Neuron (in vitro differentiated cells): Measurements from ENCODE around the gene PRDM7.

ENCODE experiments used
- H2AFZ ChIP-seq: one replicate; pipeline ENCODE4 v1.6.1; 2013; ENCODE audit warnings: low read depth, mild to moderate bottlenecking, inconsistent platforms, low read length, moderate library complexity
- H3K27me3 ChIP-seq: one replicate; pipeline ENCODE4 v1.6.1; 2013; ENCODE audit warnings: low read length; ENCODE audit not compliant: insufficient read depth
- H3K36me3 ChIP-seq: one replicate; pipeline ENCODE4 v1.6.1; 2013; ENCODE audit warnings: low read length; ENCODE audit not compliant: insufficient read depth
- H3K4me1 ChIP-seq: one replicate; pipeline ENCODE4 v1.6.1; 2013; ENCODE audit warnings: low read length; ENCODE audit not compliant: insufficient read depth
- H3K4me3 ChIP-seq: 2 replicates; pipeline ENCODE4 v1.5.1; 2013; ENCODE audit warnings: mild to moderate bottlenecking, low read length, moderate library complexity
- H3K9me3 ChIP-seq: one replicate; pipeline ENCODE4 v1.6.1; 2013; ENCODE audit warnings: low read length

Gene PRDM7

DNA sequence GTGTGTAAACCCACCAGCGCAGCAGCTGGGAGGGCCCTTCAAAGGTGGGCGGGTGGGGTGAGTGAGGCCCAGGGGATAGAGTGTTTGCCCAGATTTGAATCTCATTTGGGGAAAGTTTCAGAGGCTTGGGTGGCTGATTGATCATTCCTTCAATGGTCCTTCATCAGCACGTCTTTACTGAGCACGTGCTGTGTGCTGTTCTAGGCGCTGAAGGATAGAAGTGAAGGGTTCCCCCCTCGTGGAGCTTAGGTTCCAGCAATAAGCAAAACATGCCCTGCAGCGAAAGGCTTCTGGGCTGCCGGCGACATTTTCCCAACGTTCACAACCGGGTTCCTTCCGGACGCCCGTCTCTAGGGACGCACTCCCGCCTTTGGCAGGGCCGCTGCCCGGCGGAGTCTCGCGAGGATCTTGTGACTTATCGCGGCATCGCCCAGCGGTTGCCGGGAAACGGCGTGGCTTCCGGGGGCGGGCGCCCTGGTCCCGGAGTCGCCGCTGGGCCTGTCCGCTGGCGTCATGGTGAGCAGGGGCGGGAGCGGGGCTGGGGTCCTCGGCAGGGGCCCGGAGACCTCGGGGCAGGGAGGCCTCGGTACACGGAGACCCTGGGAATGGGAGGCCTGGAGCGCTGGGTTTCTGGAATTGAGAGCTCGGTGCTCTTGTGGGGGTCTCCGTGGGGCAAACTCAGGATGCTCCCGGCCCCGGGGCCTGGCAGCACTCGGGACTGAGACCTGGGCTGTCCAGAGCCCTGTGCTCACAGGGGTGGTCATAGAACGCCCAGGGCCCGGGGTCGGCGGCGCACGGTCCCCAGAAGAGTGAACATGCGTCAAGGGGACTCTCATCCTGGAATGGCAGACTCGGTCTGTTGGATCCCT lies 54.7 kb downstream of the PRDM7 start:
- peaks cover 24% of the 10 kb centered on the region for H3K4me1 ChIP-seq
- no peak overlapping the region for H2AFZ ChIP-seq
- no peak overlapping the region for H3K4me3 ChIP-seq
- H3K27me3 ChIP-seq, result peaks cover 18% of the 10 kb centered on the region
- no peaks in the 10 kb centered on the region for H3K9me3 ChIP-seq
- no peaks in the 10 kb centered on the region for H3K36me3 ChIP-seq

GRCh38 chr16:90020838-90021382 lies 56.2 kb downstream of the PRDM7 start:
- H3K9me3 ChIP-seq, result no peaks in the 10 kb centered on the region
- H3K4me3 ChIP-seq, result no peak overlapping the region
- H2AFZ ChIP-seq, result no peak overlapping the region
- H3K36me3 ChIP-seq, result no peaks in the 10 kb centered on the region
- H3K4me1 ChIP-seq, result peaks cover 24% of the 10 kb centered on the region
- H3K27me3 ChIP-seq, result peaks cover 27% of the 10 kb centered on the region

- Histone ChIP-seq H2AFZ (no peak overlapping the region), H3K4me3 (peak overlapping the region; percentile 4), H3K27me3 (peaks cover 30% of the 10 kb centered on the region)
Observed at GRCh38 chr16:90020260-90020837, 56.8 kb downstream of the PRDM7 start.

DNA sequence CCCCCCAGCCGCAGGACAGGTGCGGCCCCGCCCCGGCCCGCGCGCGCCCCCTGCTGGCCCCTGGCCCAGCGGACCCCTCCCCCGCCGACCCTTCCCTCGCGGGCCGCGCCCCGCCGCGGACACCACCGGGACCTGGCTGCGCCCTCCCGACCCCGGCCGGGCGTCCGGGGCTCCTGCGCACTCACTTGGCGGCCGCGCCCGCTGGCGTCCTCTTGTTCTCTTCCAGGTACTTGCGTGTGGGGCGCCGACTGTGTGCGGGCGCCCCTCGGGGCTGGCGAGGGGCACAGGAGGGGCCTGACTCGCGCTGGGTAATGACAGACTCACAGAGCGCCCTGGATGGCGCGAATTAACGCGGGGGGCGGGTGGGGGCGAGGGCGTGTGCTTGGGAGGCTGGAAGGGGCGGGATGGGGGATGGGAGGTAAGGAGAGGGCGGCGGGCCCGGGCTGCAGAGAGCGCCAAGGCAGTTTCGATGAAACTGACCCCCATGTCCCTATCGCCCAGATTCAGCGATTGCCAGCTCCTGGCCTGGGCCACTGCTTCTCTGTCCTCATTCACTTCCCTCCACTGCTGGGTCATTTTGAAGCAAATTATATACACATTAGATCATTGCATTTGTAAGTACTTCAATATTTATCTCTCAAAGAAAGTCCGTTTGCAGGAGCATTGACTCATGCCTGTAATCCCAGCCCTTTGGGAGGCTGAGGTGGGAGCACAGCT lies 57.4 kb downstream of the PRDM7 start:
- Histone ChIP-seq H2AFZ (no peak overlapping the region), H3K27me3 (peaks cover 30% of the 10 kb centered on the region), H3K4me3 (peak overlapping the region; percentile 26), H3K9me3 (no peaks in the 10 kb centered on the region), H3K4me1 (peaks cover 24% of the 10 kb centered on the region), H3K36me3 (no peaks in the 10 kb centered on the region)

More at GRCh38 chr16:90020260-90020837, 56.8 kb downstream of the PRDM7 start:
- Histone ChIP-seq H3K36me3 (no peaks in the 10 kb centered on the region), H3K9me3 (no peaks in the 10 kb centered on the region), H3K4me1 (peaks cover 24% of the 10 kb centered on the region)

DNA sequence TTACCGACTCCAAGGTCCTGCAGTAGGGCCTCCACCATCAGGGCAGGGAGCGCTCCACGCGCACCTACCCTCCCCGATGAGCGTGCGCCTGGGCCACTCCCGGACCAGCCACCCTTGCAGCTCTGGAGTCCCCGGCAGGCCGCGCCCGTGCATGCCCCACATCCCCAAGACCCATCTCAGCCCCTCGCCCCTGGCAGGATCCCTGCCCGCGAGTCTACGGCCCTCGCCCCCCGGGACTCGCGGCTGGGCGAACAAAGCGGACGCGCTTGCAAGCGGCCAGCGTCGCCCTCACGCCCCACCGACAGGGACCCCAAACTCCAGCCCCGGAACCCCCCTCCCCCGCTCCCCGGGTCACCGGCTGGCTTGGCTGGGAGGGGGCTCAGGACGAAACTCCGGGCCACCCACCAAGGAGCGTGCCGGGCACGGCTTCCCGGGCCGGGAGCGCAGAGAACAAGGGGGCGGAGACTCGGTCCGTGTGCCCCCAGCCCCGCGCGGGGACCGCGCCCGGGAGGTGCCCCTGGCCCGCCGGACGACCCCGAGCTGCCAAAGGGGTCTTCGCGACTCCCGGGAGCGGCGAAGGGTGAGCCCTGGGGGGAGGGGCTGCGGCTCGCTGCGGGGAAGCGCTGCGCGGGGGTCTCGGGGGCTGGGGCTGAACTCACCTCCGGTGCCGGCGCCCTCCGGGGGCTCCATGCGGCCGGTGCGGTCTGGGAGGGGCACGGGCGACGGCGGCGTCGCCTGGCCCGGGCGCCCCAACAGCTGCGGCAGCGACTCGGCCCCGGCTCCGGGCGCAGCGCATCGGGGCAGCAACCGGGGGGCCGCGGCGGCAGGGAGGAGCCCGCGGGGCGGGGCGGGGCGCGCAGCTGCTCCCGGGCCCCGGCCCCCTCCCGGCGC lies 58.2 kb downstream of the PRDM7 start, which contains the start of gene DBNDD1:
Gene DBNDD1, minus strand, starts transcription at position 805 of the 891 bp plus-strand sequence. Its CDS starts 115 bp downstream, at position 690.
- no peaks in the 10 kb centered on the region for H3K36me3 ChIP-seq
- no peaks in the 10 kb centered on the region for H3K9me3 ChIP-seq
- peaks cover 30% of the 10 kb centered on the region for H3K27me3 ChIP-seq
- peak within 1 kb of the TSS; percentile 43 for H3K4me3 ChIP-seq
- H3K4me1 ChIP-seq, result peaks cover 24% of the 10 kb centered on the region
- H2AFZ ChIP-seq, result peak within 1 kb of the TSS; percentile 84

DNA sequence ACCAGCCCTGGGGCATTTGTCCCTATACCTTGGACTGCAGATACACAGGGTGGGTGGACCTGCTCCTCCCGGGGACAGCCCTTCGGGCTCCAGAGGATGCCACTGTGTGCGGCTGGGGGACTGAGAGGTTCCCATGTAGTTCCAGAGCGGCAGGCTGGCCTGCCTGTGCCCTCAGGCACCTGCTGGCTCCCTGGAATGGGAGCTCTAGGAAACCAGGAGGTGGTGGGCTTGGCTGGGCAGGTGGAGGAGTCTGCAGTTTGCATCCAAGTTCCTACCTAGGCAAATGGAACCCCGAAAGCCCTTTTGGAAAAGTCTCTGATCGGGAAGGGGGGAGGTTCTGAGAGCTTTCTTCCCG lies 58.9 kb downstream of the PRDM7 start:
- H3K4me1 ChIP-seq, result peaks cover 24% of the 10 kb centered on the region
- H3K27me3 ChIP-seq, result peaks cover 30% of the 10 kb centered on the region
- H3K9me3 ChIP-seq, result no peaks in the 10 kb centered on the region
- H3K4me3 ChIP-seq, result peak overlapping the region; percentile 43
- H3K36me3 ChIP-seq, result no peaks in the 10 kb centered on the region
- peak overlapping the region; percentile 84 for H2AFZ ChIP-seq

GRCh38 chr16:90016339-90016950 lies 60.7 kb downstream of the PRDM7 start:
- Histone ChIP-seq H3K36me3 (no peaks in the 10 kb centered on the region), H3K4me3 (no peak overlapping the region), H2AFZ (no peak overlapping the region), H3K4me1 (peaks cover 24% of the 10 kb centered on the region), H3K9me3 (no peaks in the 10 kb centered on the region), H3K27me3 (peaks cover 30% of the 10 kb centered on the region)

- no peak overlapping the region for H3K4me3 ChIP-seq
- H2AFZ ChIP-seq, result no peak overlapping the region
- H3K9me3 ChIP-seq, result no peaks in the 10 kb centered on the region
- H3K36me3 ChIP-seq, result no peaks in the 10 kb centered on the region
- H3K4me1 ChIP-seq, result peaks cover 19% of the 10 kb centered on the region
- H3K27me3 ChIP-seq, result peaks cover 30% of the 10 kb centered on the region
Observed at GRCh38 chr16:90015586-90016338, 61.4 kb downstream of the PRDM7 start.

GRCh38 chr16:90012991-90013745 lies 64.0 kb downstream of the PRDM7 start:
- H3K4me3 ChIP-seq, result no peak overlapping the region
- peaks cover 19% of the 10 kb centered on the region for H3K27me3 ChIP-seq
- H3K36me3 ChIP-seq, result no peaks in the 10 kb centered on the region
- no peak overlapping the region for H2AFZ ChIP-seq
- peaks cover 3% of the 10 kb centered on the region for H3K4me1 ChIP-seq
- H3K9me3 ChIP-seq, result no peaks in the 10 kb centered on the region

DNA sequence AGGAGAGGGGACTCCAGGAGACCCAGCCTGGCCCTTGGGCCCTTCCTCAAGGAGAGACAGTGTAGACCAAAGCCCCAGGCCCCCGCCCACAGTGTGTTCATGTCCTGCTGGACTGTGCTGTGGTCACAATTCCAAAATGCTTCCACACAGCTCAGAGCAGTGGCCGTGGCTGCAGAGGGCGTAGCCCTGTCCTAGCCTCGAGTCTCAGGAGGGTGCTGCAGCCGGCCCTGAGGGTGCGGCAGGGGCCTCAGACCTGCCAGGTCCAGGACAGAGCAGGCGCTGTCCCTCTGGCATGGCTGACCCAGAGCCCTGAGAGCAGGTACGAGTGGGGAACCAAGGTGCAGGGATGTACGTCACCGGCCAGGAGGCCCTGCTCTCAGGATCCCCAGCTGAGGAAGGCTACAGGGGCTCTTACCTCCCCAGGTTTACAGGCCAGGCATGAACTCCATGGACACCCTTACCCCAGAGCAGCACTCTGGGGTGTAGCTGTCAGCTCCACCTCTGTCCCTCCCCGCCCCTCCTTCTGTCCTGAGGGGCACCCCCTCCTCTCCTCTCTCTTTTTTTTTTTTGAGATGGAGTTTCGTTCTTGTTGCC lies 65.1 kb downstream of the PRDM7 start:
- Histone ChIP-seq H2AFZ (no peak overlapping the region), H3K9me3 (no peaks in the 10 kb centered on the region), H3K4me1 (peaks cover 8% of the 10 kb centered on the region), H3K27me3 (peaks cover 11% of the 10 kb centered on the region), H3K36me3 (no peaks in the 10 kb centered on the region), H3K4me3 (no peak overlapping the region)

DNA sequence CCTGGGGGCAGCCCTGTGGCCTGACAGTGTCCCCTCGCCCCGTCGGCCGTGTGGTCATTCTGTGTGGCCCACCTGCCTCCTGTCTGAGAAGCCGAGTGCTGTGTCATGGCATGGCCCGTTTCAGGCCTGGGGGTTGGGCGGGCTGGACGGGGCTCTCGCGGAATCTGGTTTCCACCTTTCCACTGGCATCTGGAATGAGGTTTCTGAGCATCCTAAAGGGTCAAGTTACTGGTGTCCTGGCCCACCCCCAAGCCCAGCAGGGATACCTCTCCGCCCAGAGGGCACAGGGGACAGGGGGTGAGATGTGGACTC lies 65.7 kb downstream of the PRDM7 start:
- Histone ChIP-seq H3K9me3 (no peaks in the 10 kb centered on the region), H3K4me1 (peaks cover 10% of the 10 kb centered on the region), H3K27me3 (peaks cover 6% of the 10 kb centered on the region), H3K36me3 (no peaks in the 10 kb centered on the region), H2AFZ (no peak overlapping the region), H3K4me3 (no peak overlapping the region)
